Measurements from ENCODE around the gene ATP5F1B. TPM values are rescaled to one million over a fixed set of nuclear protein-coding genes. Genes with fewer than 3 reads are reported as not detected.

ATP5F1B gene
- total RNA-seq: 344 TPM

DNA sequence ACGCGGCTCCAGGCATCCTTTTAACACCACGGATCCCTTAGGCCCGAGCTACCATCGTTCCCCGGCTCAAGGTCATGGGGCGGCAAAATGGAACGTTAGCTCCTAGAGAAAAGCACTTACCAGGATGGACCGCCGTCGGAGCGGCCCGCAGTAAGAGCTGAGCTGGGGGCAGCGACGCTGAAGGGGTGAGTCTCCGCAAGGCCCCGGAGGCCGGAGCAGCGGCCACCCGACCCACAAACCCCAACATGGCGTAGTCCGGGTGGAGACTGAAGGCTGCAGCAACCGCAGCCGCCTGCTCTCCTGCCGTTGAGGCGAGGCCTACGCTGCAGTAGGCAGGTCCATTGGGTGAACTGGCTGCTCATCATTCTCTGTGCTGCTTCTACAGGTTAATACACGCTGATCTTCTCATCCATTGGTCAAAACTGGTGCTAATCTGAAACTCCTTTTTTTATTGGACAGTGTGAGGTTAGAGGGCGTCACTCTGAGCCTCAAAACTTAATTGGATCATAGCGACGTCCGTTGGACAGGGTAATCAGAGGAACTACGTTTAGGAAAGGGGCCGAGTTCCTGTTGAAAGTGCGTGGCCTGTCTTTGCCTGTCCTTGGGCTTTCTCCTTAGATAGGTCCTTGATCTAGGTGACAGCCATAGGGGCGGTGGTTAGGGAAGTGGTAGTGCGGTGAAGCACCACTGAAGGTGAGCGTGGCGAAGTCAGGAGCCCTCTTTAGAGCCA lies at the start of gene ATP5F1B:
TSS of gene ATP5F1B (minus strand) at position 268 of the 730 bp plus-strand sequence. CDS start at position 247, 21 bp downstream.
- ATAC-seq (peak; percentile 97), DNase-seq (ENCODE audit: low spot score) (peak; percentile 97)

DNA sequence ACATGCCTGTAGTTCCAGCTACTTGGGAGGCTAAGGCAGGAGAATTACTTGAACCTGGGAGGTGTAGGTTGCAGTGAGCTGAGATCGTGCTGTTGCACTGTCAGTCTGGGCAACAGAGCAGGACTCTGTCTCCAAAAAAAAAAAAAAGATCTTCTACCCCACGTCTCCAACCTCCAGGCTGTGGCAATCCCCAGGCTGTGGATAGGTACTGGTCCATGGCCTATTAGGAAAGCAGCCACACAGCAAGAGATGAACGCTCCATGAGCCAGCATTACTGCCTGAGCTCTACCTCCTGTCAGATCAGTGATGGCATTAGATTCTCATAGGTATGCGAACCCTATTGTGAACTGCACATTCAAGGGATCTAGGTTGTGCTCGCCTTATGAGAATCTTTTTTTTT lies 48.4 kb upstream of the ATP5F1B start:
- ATAC-seq (no peak), DNase-seq (ENCODE audit: low spot score) (no peak)

GRCh38 chr12:56688846-56689109 lies 43.0 kb upstream of the ATP5F1B start:
- DNase-seq (ENCODE audit: low spot score) (no peak), ATAC-seq (no peak)

DNA sequence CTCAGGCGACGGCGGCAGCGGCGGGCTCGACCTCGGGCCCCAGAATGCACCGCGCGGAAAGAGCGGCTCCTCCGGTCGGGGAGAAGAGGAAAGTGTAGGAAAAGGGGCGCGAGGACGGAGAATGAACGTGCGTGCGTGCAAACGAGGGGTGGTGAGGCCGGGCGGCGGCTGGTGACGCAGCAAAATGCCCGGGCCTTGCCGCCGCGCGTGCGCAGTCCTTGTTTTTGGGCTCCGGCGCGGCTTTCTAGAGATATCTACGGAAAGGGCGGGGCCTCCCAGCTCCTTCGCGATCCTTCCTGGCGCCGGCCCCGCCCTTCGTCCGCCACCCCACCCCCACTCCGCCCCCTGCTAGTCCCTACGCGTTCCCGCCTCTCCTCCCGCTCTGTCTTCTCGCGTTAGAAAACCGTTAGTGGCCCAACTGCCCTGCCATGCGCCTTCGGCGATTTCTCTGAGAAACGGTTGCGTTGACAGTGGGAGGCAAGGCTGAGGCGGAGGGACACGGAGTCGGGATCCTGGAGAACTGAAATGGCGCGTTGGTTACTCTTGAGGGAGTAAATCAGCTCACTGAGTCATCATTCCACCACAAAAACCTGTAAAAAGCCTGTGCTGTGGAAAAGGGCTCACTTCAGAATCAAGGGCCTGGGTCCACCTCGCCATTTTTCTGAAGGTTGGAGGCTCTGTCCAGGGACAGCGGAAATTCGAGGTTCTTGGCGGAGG lies 42.5 kb upstream of the ATP5F1B start, which contains the start of gene PTGES3:
TSS of gene PTGES3 (minus strand) at position 156 of the 717 bp plus-strand sequence. CDS start 285 bp downstream, outside the sequence.
- ATAC-seq (peak; percentile 84), DNase-seq (ENCODE audit: low spot score) (peak; percentile 97)

DNA sequence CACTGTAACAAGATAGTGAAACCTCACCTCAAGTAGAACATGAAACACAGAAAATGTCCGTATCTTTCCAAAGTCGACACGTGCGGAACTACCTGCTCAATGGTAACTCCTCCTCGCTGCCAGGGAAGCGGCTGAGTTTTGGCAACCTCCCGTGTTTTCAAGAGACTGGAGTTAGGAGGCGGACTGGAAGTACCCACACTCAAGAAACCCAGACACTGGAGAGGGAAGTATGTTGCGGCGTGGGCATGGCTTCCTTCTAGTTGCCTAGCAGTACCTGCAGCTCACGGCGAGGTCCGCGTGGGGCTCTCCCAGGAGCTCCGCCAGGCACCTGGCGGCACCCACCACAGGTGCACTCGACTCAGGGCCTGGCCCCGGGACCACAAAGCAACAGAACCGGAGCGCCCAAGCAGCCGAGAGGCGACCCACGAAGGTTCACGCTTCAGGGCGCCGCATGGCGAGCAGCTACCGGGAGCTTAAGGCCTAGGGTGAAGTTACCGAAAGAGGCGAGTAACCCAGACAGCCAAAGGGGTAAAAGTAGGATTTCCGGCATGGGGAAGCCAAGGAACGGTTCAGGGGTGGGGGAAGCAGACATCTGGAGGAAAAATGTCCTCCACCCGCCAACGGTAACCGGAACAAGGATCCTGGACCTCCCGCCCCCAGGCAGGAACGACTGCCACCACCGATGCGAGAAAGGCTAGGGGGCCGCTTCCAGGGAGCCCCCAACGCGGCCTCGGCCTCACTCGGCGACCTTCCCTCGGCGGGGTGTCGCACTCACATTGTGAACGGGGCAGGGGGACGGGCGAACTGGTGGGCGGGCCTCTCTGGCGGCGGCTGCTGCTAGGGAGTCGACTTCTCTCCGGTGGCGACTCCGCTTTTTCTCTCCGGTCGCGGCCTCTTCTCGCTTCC lies 41.7 kb upstream of the ATP5F1B start:
- peak; percentile 74 for DNase-seq (ENCODE audit: low spot score)
- ATAC-seq: peak; percentile 57

DNA sequence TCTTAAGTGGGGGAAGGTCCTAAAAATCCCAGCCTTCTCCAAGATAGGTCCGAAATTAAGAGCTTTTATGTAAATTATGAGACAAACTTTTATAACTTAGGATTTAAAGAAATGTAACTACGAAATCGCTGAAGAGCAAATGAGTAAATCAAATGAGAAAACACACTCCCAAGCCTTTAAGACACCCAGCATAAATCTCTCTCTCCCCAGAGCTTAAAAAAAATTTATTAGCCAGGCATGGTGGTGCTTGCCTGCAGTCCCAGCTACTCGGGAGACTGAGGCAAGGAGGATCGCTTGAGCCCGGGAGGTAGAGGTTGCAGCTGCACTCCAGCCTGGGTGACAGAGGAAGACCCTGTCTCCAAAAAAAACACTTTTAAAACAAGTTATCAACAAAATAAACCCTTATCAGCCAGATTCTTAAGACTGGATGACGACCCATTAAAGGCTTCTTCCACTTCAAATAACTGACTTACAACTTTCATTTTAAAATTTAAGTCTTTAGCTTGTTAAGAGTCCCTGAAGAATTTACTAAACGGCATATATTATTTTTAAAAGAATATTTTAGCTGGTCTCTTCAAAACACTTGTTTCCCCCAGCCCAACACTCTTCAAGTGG lies 39.1 kb upstream of the ATP5F1B start:
- DNase-seq (ENCODE audit: low spot score) (peak; percentile 44), ATAC-seq (no peak)

DNA sequence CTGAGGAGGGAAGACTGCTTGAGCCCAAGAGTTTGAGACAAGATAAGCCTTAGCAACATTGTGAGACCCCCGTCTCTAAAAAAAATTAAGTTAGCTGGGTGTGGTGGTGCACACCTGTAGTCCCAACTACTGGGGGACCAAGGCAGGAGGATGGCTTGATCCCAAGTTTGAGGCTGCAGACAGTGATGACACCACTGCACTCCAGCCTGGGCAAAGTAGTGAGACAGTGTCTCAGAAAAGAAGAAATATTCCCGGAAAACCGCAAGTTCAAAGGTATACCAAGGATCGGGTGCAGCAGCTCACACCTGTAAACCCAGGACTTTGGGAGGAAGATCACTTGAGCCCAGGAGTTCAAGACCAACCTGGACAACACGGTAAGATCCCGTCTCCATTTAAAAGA lies 36.5 kb upstream of the ATP5F1B start:
- DNase-seq (ENCODE audit: low spot score): peak; percentile 38
- ATAC-seq: no peak

- DNase-seq (ENCODE audit: low spot score) (peak; percentile 34), ATAC-seq (no peak)
Measured at GRCh38 chr12:56679883-56680575, 34.2 kb upstream of the ATP5F1B start.

- peak; percentile 12 for DNase-seq (ENCODE audit: low spot score)
- no peak for ATAC-seq
Measured at GRCh38 chr12:56678852-56679251, 33.1 kb upstream of the ATP5F1B start.

- ATAC-seq: no peak
Measured at GRCh38 chr12:56677680-56678079, 31.9 kb upstream of the ATP5F1B start.

DNA sequence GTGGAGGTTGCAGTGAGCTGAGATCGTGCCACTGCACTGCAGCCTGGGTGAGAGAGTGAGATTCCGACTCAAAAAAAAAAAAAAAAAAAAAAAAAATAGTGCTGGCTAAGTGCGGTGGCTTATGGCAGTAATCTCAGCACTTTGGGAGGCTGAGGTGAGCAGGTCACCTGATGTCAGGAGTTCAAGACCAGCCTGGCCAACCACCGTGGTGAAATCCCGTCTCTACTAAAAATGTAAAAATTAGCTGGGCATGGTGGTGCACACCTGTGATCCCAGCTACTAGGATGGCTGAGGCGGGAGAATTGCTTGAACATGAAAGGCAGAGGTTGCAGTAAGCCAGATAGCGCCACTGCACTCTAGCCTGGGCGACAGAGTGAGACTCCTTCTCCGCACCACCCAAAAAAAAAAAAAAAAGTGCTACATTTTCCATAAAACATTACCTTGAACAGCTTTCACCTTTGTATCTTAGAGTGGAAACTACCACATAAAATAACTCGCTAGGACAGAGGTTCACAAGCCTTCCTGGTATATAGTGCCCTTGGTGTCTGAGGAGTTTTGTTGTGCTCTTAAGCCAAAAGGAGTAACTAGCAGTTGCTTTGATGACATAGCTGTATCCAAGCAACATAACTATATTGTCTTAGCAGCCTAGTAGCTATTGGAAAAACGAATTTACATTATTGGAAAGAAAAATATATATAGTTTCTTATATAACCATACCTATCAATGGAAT lies 31.2 kb upstream of the ATP5F1B start:
- ATAC-seq (peak; percentile 11), DNase-seq (ENCODE audit: low spot score) (peak; percentile 40)

More at GRCh38 chr12:56677680-56678079, 31.9 kb upstream of the ATP5F1B start:
- no peak for DNase-seq (ENCODE audit: low spot score)

DNA sequence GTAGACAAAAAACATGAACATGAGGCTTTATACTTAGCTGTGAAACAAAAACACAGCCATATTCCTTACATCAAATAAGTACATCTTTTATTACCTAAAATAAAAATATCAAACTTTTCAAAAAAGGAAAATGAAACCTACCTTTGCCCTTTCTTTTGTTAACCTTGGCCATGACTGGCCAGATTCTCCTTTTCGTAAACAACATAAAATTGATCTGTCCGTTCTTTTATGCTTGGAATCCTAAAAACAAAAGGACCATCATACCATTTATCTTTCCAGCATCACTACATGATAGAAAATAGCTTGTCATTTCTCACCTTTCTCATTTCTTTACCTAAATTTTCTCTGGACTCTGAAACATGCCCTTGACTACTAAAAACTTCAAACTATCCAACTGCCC lies 25.8 kb upstream of the ATP5F1B start:
- peak; percentile 26 for ATAC-seq
- DNase-seq (ENCODE audit: low spot score): no peak

- no peak for ATAC-seq
- no peak for DNase-seq (ENCODE audit: low spot score)
Measured at GRCh38 chr12:56670836-56671235, 25.1 kb upstream of the ATP5F1B start.

GRCh38 chr12:56668197-56668457 lies 22.3 kb upstream of the ATP5F1B start:
- no peak for ATAC-seq

DNA sequence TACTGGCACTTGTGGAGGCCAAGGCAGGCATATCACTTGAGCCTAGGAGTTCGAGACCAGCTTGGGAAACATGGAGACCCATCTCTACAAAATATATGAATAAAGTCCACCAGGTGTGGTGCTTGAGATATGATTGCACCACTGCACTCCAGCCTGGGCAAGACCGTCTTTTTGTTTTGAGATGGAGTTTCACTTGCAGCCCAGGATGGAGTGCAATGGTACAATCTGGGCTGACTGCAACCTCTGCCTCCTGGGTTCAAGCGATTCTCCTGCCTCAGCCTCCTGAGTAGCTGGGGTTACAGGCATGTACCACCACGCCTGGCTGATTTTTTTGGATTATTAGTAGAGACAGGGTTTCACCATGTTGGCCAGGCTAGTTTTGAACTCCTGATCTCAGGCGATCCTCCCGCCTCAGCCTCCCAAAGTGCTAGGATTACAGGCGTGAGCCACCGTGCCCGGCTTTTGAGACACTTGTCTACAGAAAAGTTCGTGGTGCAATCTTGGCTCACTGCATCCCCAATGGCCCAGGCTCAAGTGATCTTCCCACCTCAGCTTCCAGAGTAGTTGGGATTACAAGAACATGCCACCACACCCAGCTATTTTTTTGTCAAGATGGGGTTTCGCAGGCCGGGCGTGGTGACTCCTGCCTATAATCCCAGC lies 16.3 kb upstream of the ATP5F1B start:
- ATAC-seq (no peak), DNase-seq (ENCODE audit: low spot score) (peak; percentile 19)

More at GRCh38 chr12:56668197-56668457, 22.3 kb upstream of the ATP5F1B start:
- DNase-seq (ENCODE audit: low spot score): no peak

DNA sequence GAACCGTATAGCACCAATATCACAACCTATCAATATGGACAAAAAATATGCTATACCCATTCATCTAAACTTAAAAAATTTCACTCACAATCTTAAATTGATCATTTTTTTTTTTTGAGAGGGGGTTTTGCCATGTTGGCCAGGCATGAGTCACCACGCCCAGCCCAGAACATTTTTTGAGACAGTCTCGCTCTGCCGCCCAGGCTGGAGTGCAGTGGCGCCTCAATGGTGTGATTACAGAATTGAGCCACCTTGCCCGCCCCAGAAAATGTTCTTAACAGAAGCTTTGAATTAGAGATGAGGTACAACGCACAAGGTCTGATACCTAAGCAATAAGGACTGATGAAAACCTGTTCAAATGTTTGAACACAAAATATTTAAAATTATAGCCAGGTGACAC lies 15.8 kb upstream of the ATP5F1B start:
- DNase-seq (ENCODE audit: low spot score) (peak; percentile 22), ATAC-seq (no peak)

DNA sequence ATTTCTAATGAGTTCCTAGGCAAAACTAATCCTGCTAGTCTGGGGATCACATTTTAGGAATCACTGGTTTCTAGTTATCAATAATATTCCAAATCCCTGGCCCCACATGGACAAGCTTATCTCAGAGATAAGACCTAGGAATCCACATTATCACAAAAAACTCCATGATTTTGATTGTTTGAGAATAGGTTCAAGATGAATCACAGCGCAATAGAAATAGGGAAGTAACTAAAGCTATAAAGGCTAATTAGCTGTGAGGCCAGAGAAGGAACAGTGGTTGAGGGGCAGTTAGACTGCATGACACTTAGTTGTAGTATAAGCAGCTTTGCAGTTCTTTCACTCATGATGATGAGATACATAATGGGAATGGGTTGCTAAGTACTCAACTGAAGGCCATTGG lies 13.1 kb upstream of the ATP5F1B start:
- DNase-seq (ENCODE audit: low spot score) (no peak), ATAC-seq (no peak)

- ATAC-seq (peak; percentile 27), DNase-seq (ENCODE audit: low spot score) (no peak)
Measured at GRCh38 chr12:56657416-56658379, 11.9 kb upstream of the ATP5F1B start.
